GM18526 (cell line): ENCODE measurements around the gene SMC1B.

ENCODE experiments used
- POLR2A ChIP-seq: IDR thresholded peaks from 3 replicates; pipeline ENCODE4 v1.6.1; 2011; ENCODE audit not compliant: insufficient read length; ENCODE audit errors: extremely low read depth

The SMC1B gene

GRCh38 chr22:45428391-45429385, 15.3 kb upstream of the SMC1B start:
- no peak for TF ChIP-seq POLR2A

GRCh38 chr22:45427114-45427513, 13.7 kb upstream of the SMC1B start:
- TF ChIP-seq POLR2A: no peak

- no peak for TF ChIP-seq POLR2A
These were observed 13.0 kb upstream of the SMC1B start for GRCh38 chr22:45426387-45426786.

- no peak for TF ChIP-seq POLR2A
These were observed 12.3 kb upstream of the SMC1B start for GRCh38 chr22:45425531-45426265.

- no peak for TF ChIP-seq POLR2A
These were observed 11.7 kb upstream of the SMC1B start for GRCh38 chr22:45425101-45425500.

GRCh38 chr22:45424241-45424731, 10.9 kb upstream of the SMC1B start:
- TF ChIP-seq POLR2A: no peak

GRCh38 chr22:45423524-45423923, 10.1 kb upstream of the SMC1B start:
- no peak for TF ChIP-seq POLR2A

GRCh38 chr22:45422237-45422983, 9.0 kb upstream of the SMC1B start:
- no peak for TF ChIP-seq POLR2A

GRCh38 chr22:45421349-45422055, 8.1 kb upstream of the SMC1B start:
- TF ChIP-seq POLR2A: no peak

- TF ChIP-seq POLR2A: no peak
These were observed 7.1 kb upstream of the SMC1B start for GRCh38 chr22:45420539-45420938.

GRCh38 chr22:45420011-45420410, 6.6 kb upstream of the SMC1B start:
- no peak for TF ChIP-seq POLR2A

GRCh38 chr22:45418770-45419138, 5.4 kb upstream of the SMC1B start:
- no peak for TF ChIP-seq POLR2A

GRCh38 chr22:45418056-45418769, 4.8 kb upstream of the SMC1B start:
- TF ChIP-seq POLR2A: no peak

GRCh38 chr22:45413013-45413367, 409 bp downstream of the SMC1B start:
- no peak for TF ChIP-seq POLR2A
